ENCODE measurements around the gene HOXC6. TPM values are rescaled to one million over a fixed set of nuclear protein-coding genes. Genes with fewer than 3 reads are reported as not detected.

The HOXC6 gene
- total RNA-seq, 1 donor = 7.2 TPM

DNA sequence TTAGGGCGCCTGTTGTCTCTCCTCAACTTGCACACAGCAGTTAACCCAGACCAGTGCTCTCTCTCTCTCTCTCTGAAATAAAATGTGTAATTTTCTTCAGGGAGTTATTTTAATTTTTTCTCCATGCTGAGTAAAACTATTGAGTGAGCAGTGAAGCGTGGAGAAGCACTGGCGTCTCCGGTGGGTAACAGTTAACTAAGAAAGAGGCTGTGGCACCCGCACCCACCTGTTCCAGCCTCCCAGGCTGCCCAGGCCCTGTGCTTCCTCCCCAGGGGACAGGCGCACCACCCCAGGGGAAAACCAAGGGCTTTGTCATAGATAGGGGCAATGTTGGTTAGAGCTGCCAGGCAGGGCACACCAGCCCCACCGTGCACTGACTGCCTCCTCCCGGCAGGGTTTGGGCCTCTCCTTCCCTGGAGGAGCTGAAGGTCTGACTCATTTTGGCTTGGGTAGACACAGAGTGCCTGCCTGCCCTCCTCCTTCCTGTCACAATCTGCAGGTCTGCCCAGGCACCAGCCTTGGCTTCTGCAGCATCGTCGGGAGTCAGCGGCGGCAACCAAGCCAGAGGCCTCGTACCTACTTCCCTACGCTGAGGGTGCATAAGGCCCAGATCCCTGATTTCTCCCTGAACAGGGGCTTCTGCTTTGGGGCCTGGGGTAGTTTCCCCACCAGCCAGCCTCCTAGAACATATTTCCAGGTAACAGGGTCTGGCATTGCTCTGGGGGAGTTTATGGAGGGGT is 8.6 kb downstream of the HOXC6 start:
- Histone ChIP-seq H3K4me2 (ENCODE audit: insufficient read depth, low read length) (no peak overlapping the region), H3K9me3 (ENCODE audit: low read depth, low read length) (no peaks in the 10 kb centered on the region), H4K20me1 (ENCODE audit: insufficient read depth, low read length) (peaks cover 64% of the 10 kb centered on the region), H2AFZ (ENCODE audit: low read length) (no peak overlapping the region), H3K4me1 (ENCODE audit: insufficient read depth, low read length) (peaks cover 36% of the 10 kb centered on the region), H3K27ac (ENCODE audit: low read depth, low read length) (no peak overlapping the region), H3K4me3 (ENCODE audit: insufficient read depth, low read length) (no peak overlapping the region), H3K36me3 (ENCODE audit: insufficient read depth, low read length) (no peaks in the 10 kb centered on the region), H3K27me3 (ENCODE audit: insufficient read depth, low read length) (no peaks in the 10 kb centered on the region), H3K79me2 (ENCODE audit: insufficient read depth, low read length) (peaks cover 31% of the 10 kb centered on the region)
- TF ChIP-seq, protein P1, sequence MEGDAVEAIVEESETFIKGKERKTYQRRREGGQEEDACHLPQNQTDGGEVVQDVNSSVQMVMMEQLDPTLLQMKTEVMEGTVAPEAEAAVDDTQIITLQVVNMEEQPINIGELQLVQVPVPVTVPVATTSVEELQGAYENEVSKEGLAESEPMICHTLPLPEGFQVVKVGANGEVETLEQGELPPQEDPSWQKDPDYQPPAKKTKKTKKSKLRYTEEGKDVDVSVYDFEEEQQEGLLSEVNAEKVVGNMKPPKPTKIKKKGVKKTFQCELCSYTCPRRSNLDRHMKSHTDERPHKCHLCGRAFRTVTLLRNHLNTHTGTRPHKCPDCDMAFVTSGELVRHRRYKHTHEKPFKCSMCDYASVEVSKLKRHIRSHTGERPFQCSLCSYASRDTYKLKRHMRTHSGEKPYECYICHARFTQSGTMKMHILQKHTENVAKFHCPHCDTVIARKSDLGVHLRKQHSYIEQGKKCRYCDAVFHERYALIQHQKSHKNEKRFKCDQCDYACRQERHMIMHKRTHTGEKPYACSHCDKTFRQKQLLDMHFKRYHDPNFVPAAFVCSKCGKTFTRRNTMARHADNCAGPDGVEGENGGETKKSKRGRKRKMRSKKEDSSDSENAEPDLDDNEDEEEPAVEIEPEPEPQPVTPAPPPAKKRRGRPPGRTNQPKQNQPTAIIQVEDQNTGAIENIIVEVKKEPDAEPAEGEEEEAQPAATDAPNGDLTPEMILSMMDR (IDR thresholded peaks at IDR 0.05; ENCODE audit: extremely low read depth, low read depth, low read length) = peak; percentile 36
- DNase-seq (ENCODE audit: insufficient read length, low spot score, missing footprints) = peak; percentile 98

DNA sequence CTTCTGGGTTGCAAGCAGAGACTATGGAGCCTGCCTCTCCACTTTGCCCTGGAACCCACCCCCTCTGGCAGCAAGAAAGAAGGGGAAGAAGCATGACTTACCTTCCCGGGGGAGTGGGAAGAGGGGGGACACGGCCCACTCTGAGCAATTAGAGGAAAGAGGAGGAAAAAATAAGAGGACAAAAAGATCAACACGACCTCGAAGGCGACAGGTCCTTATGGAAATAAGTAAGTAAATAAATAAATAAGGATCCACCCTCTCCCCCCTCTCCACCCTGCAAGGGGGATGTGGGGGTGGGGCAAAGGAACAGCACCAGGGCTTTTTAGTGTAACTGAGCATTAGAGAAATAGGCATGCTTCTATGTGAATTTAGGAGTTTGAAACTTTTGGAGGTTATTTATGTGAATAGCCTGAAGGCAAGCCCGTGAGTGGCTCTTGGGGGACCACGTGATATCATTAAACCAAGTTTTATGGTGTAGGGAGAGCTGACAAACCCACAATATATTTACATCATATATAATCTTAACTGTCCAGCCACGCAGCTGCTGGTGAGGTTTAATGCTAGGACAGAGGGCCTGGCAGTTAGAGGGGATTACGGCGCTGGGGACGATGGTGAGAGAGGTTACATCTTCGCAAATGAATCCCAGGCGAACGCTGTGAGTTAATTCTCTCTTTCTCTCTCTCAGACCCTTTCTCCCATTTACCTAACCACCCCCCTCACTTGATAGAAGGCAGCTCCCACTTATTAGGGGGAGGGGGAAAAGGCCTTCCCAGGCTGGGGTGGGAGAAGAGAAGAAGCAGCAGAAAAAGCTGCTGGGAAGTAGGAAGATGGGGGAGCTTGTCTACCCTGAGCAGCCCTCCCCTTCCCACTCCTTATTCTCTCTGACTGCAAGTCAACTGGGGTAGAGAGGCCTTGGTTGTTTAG is 9.4 kb downstream of the HOXC6 start:
- Histone ChIP-seq H3K27ac (ENCODE audit: low read depth, low read length) (no peak overlapping the region), H3K36me3 (ENCODE audit: insufficient read depth, low read length) (no peaks in the 10 kb centered on the region), H2AFZ (ENCODE audit: low read length) (no peak overlapping the region), H4K20me1 (ENCODE audit: insufficient read depth, low read length) (peaks cover 62% of the 10 kb centered on the region), H3K9me3 (ENCODE audit: low read depth, low read length) (no peaks in the 10 kb centered on the region), H3K27me3 (ENCODE audit: insufficient read depth, low read length) (no peaks in the 10 kb centered on the region), H3K4me2 (ENCODE audit: insufficient read depth, low read length) (no peak overlapping the region), H3K79me2 (ENCODE audit: insufficient read depth, low read length) (peaks cover 32% of the 10 kb centered on the region), H3K4me3 (ENCODE audit: insufficient read depth, low read length) (no peak overlapping the region), H3K4me1 (ENCODE audit: insufficient read depth, low read length) (peaks cover 36% of the 10 kb centered on the region)
- TF ChIP-seq, protein P1 (IDR thresholded peaks at IDR 0.05; ENCODE audit: extremely low read depth, low read depth, low read length) = no peak
- DNase-seq (ENCODE audit: insufficient read length, low spot score, missing footprints) = no peak

DNA sequence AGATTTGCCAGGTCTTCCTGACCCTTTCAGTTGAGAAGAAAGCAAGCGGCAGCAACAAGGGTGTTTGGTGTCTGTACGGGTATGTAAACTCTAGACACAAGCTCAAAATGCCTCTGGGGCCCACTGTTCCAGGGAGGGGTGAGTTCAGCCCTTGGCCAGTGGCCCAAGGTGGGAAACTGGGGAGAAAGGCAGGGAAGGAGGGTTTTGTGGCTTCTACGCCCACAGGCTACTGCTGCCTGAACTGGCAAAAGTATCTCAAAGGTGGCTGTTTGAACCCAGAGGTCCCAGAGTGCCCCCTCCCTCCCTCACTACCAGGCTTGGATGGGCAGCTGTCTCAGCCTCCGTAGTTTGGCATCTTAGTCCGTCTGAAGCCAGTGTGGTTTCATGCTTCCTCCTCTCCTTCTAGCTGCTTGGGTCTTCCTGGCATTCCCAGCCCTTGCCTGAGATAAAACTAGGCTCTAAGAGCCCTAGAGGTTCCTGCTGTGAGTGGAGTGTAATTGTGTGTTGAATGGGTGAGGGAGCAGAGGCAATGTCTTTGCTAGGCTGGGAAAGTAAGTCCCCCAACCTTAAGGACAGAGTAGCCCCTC is 10.1 kb downstream of the HOXC6 start:
- H3K27ac ChIP-seq (ENCODE audit: low read depth, low read length) = no peak overlapping the region
- no peak overlapping the region for H2AFZ ChIP-seq (ENCODE audit: low read length)

More for the DNA sequence above, 10.1 kb downstream of the HOXC6 start:
- TF ChIP-seq, protein P1 (IDR thresholded peaks at IDR 0.05; ENCODE audit: extremely low read depth, low read depth, low read length) = no peak
- H3K4me1 ChIP-seq (ENCODE audit: insufficient read depth, low read length) = peaks cover 29% of the 10 kb centered on the region
- peaks cover 39% of the 10 kb centered on the region for H3K79me2 ChIP-seq (ENCODE audit: insufficient read depth, low read length)
- no peaks in the 10 kb centered on the region for H3K27me3 ChIP-seq (ENCODE audit: insufficient read depth, low read length)
- H4K20me1 ChIP-seq (ENCODE audit: insufficient read depth, low read length) = peaks cover 62% of the 10 kb centered on the region
- H3K4me2 ChIP-seq (ENCODE audit: insufficient read depth, low read length) = no peak overlapping the region
- H3K9me3 ChIP-seq (ENCODE audit: low read depth, low read length) = no peaks in the 10 kb centered on the region
- H3K4me3 ChIP-seq (ENCODE audit: insufficient read depth, low read length) = no peak overlapping the region
- no peak for DNase-seq (ENCODE audit: insufficient read length, low spot score, missing footprints)
- no peaks in the 10 kb centered on the region for H3K36me3 ChIP-seq (ENCODE audit: insufficient read depth, low read length)
